ENCODE results near the gene UGT1A8. TPM values are rescaled to one million over a fixed set of nuclear protein-coding genes. Genes with fewer than 3 reads are reported as not detected.
"Not testable (repeated sequence)": the region's sequence is repeated elsewhere in the genome, so short reads cannot be mapped to it uniquely, and the experiment has no call there.

Gene UGT1A8
- total and polyA plus RNA-seq, 9 donors, result not detected

DNA sequence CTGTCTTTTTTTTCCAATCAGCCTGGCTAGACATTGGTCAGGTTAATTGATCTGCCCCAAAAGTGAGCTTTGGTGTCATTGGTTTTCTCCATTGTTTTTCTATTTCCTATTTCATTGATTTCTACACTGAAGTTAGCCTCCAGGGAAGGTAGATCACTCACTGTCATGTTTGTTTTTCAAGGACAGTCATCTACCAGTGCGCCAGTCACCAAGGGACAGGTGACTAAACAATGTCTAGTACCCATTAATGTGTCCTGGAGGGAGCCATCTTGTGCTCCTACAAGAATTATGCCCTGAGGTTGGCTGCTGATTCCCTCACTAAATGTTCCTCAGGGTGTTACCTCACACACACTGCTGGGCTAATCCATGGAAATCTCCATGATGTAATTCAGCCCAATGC, 33.2 kb upstream of the UGT1A8 start:
- Histone ChIP-seq H3K9me3 (no peaks in the 10 kb centered on the region), H3K4me3 (no peak overlapping the region), H3K36me3 (no peaks in the 10 kb centered on the region), H3K27ac (no peak overlapping the region), H3K4me1 (ENCODE audit: insufficient read depth) (no peaks in the 10 kb centered on the region), H3K27me3 (no peaks in the 10 kb centered on the region)
- DNase-seq, result no peak
- TF ChIP-seq EP300 (IDR thresholded peaks at IDR 0.05), result no peak
- TF ChIP-seq CTCF (IDR thresholded peaks at IDR 0.05), result no peak
- TF ChIP-seq POLR2A (IDR thresholded peaks at IDR 0.05), result no peak
- intact Hi-C loops (cut with DNase I), result no loop called here
- 81 to 93% (median 87%) methylated on average over 1 of the region's 1 CpG for WGBS, 3 donors

- DNase-seq, result no peak
- Histone ChIP-seq H3K36me3 (no peaks in the 10 kb centered on the region), H3K9me3 (no peaks in the 10 kb centered on the region), H3K27ac (no peak overlapping the region), H3K27me3 (no peaks in the 10 kb centered on the region), H3K4me1 (ENCODE audit: insufficient read depth) (no peaks in the 10 kb centered on the region), H3K4me3 (no peak overlapping the region)
- WGBS, 3 donors, result 75 to 91% (median 89%) methylated on average over 2 of the region's 2 CpGs
- TF ChIP-seq POLR2A (IDR thresholded peaks at IDR 0.05), result no peak
- TF ChIP-seq EP300 (IDR thresholded peaks at IDR 0.05), result no peak
- TF ChIP-seq CTCF (IDR thresholded peaks at IDR 0.05), result no peak
- intact Hi-C loops (cut with DNase I), result no loop called here
Measured at GRCh38 chr2:233588400-233588799, 29.0 kb upstream of the UGT1A8 start.

DNA sequence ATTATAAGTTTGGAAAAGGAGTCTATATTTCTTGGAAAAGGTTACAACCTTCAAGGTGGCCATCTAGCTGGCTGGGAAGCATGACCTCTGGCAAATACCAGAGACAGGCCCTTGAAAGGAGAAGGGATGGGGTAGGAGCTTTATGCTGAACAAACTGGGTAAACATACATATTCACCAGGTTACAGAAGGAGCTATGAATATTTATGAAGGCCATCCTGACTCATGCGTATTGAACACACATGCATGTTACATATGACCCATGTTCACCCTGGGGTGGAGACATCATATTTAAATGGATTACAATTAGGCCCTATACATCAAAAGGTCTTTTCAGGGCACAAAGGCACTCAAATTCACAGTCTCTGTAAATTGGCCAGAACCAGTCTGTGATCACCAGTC, 24.7 kb upstream of the UGT1A8 start:
- H3K4me3 ChIP-seq; H3K27ac ChIP-seq; intact Hi-C loops (cut with DNase I); DNase-seq; H3K27me3 ChIP-seq; H3K9me3 ChIP-seq; H3K4me1 ChIP-seq (ENCODE audit: insufficient read depth); H3K36me3 ChIP-seq: not testable (repeated sequence)
- 92 to 100% (median 98%) methylated on average over 1 of the region's 1 CpG for WGBS, 3 donors

DNA sequence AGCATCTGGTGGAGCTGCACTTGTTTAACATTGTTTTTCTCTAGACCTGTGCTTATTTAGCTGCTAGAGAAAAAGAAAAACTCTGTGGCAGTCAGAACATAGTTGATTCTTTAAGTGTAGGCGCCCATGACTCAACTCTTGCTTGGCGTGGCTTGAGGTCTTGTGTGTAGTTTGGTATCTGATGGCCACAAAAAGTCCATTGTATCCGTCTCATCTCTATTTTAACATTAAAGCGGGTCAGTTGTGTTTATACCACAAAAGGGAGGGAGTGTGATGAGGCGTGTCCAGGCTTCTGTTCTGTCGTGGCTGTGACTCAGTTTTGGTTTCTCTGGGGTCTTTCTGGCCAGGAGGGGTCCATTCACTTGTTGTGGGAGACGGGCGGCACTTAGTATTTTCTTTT, 24.2 kb upstream of the UGT1A8 start:
- Histone ChIP-seq H3K27me3 (no peaks in the 10 kb centered on the region), H3K4me1 (ENCODE audit: insufficient read depth) (no peaks in the 10 kb centered on the region), H3K27ac (no peak overlapping the region), H3K4me3 (no peak overlapping the region), H3K36me3 (no peaks in the 10 kb centered on the region), H3K9me3 (no peaks in the 10 kb centered on the region)
- WGBS, 3 donors, result 78 to 87% (median 83%) methylated on average over 8 of the region's 8 CpGs
- DNase-seq, result no peak
- intact Hi-C loops (cut with DNase I), result no loop called here
- TF ChIP-seq POLR2A (IDR thresholded peaks at IDR 0.05), result no peak
- TF ChIP-seq CTCF (IDR thresholded peaks at IDR 0.05), result no peak
- TF ChIP-seq EP300 (IDR thresholded peaks at IDR 0.05), result no peak

GRCh38 chr2:233597522-233597921, 19.9 kb upstream of the UGT1A8 start:
- Histone ChIP-seq H3K4me3 (no peak overlapping the region), H3K4me1 (ENCODE audit: insufficient read depth) (no peaks in the 10 kb centered on the region), H3K36me3 (no peaks in the 10 kb centered on the region), H3K27ac (no peak overlapping the region), H3K27me3 (no peaks in the 10 kb centered on the region), H3K9me3 (no peaks in the 10 kb centered on the region)
- DNase-seq, result no peak
- 56 to 75% (median 60%) methylated on average over 1 of the region's 1 CpG for WGBS, 3 donors
- intact Hi-C loops (cut with DNase I), result no loop called here
- no peak for TF ChIP-seq CTCF (IDR thresholded peaks at IDR 0.05)
- TF ChIP-seq EP300 (IDR thresholded peaks at IDR 0.05), result no peak
- TF ChIP-seq POLR2A (IDR thresholded peaks at IDR 0.05), result no peak

Measured in ovary (tissue), 9 donors.